Measurements from ENCODE around the gene FIGLA.

Gene FIGLA

DNA sequence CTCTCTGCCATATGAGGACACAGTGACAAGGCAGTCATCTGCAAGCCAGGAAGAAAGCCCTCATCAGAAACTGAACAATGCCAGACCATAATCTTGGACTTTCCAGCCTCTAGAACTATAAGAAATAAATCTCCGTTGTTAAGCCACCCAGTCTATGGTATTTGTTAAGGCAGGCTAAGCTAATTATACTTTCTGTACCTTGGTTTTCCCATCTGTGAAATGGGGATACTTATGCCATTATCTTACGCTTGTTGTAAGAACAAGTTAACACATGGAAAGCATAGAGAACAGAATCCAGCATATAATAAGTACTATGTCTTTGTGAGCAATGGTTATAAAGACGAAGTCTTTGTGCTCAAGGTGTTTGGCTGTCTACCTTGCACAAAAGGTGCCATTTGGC, 14.2 kb downstream of the FIGLA start:
- DNase-seq (ENCODE audit: extremely low read depth in 1 of 2, low read depth in 1 of 2) = no peak

DNA sequence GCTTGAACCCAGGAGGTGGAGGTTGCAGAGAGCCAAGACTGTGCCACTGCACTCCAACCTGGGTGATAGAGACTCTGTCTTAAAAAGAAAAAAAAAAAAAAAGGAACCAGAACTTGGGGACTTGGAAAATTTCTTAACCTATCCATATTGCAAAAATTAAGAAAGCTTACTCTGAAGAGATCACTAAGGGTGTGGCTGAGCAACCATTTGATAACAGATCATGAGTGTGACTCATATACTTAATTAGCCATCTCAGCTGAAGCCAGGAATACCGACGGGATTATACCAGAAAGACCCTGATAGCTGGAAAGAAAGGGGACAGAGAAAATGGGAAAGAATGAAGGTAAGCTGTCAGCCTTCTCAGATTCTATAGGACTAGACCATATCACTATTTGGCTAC, 15.3 kb downstream of the FIGLA start:
- no peak for DNase-seq (ENCODE audit: extremely low read depth in 1 of 2, low read depth in 1 of 2)

DNA sequence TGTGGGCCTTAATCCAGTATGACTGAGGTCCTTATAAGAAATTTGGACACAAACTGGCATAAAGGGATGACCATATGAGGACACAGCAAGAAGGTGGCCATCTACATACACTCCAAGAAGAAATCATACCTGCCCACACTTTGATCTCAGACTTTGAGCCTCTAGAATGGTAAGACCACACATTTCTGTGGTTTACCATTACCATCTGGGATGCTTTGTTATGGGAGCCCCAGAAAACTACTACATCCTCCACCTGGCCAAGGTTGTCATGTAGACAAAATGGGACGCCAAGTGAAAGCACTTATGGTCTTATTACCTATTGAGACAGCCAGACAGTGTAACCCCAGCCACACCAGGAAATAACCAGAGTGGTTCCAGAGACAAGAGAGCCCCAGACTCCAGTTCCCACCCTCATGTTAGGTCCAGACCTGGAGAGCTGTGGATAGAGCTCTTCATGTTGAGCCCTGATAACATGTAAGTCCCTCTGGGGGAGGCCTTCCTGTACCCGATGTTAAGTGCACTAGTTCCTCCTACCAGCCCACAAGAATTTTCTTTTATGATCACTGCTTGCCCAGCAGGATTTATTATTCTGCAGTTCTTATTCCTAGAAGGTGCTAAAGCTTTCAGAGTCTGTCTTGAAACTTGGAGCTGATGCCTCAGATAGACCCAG, 17.8 kb downstream of the FIGLA start:
- no peak for DNase-seq (ENCODE audit: extremely low read depth in 1 of 2, low read depth in 1 of 2)

DNA sequence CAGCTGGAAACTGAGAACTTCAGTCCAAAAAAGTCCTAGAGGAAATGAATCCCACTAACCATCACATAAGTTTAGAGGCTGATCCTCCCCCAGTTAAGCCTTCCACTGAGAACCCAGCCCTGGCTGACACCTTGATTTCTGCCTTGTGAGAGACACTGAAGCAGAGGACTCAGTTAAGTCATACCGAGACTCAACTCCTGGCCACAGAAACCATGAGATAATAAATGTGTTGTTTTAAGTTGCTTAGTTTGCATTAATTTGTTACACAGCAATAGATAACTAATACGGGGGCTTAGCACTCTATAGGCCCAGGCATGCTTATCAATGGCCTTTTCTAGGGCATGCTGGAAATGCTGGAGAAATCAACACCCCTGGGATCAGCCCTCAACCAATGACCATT, 19.0 kb downstream of the FIGLA start:
- DNase-seq (ENCODE audit: extremely low read depth in 1 of 2, low read depth in 1 of 2) = no peak

DNA sequence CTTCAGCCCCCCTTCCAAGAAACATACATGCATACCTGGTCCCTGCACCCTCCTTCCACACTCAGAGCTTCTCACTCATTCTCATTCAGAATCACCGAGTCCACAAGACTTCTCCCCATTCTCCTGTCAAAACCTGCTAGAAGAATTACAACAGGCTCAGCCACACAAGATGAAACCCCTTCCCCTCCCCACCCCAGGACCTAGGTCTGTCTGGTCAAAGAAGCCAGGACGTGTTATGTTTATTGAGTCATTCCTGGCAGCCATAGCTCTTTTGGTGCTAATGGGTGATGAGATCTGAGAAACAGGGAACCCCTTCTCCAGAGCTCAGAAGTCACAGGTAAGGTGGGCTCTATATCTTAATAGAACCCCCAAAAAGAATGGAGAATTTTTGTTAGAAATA, 21.0 kb downstream of the FIGLA start:
- no peak for DNase-seq (ENCODE audit: extremely low read depth in 1 of 2, low read depth in 1 of 2)

DNA sequence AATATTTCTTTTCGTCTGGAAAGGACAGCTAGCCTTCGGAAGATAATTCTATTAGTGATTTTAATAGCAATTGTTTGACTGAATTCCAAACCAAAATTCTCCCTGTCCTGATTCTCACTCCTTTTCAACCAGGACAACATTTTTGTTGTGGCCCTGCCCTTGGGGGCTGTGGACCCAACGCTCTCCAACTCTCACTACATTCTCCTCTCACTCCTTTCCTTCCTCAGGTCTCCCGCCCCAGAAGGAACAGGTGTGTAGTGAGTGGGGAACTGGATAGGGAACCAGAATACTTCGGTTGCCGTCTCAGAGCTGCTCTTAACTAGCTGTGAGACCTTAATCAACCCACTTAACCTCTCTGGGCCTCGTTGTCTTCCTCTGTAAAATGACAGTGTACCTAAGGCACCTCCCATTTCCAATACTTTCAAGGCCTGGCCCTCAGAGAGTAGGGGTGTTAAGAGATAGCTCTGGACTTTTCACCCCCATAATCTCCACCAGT, 21.8 kb downstream of the FIGLA start:
- DNase-seq (ENCODE audit: extremely low read depth in 1 of 2, low read depth in 1 of 2) = no peak

DNA sequence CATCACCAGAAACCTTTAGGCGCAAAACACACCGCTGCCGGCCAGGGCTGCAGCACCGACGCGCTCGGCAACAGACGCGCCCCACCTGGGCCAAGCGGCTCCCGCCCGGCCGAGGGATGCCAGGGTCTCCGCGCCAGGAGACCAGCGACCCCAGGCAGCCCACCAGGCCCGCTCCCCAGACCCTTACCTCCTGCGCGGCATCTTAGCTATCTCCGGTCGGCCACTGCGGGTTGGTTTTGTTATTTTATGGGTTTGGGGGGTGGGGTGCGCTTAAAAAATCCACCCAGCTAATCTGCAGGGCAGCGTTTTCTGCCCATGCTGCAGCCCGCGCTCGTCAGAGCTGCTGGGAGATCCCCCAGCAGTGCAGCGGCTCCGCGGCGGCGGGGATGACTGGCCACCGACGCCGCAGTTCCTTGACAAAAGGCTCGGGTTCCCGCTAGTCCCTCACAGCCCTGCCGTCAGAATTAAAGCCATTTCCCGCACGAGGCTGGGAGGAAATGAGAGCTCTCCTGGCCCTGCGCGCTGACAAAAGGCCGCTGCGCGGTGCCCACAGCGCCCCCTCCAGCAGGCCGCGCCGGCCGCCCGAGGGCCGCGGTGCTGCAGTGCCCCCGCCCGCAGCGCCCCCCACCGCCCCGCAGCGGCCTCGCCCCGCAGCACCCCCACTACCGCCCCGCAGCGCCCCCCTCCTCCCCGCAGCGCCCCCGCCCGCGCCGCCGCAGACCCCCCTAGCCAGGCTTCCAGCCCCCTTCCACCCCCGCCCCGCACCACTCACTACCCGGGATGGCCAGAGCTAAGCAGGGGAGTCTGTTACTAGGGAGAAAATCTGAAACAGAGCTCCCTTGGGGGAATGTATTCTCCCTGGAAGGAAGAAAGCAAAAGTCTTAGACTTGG, 22.5 kb downstream of the FIGLA start, which contains the start of gene ADD2:
TSS of gene ADD2 (minus strand) at position 502 of the 891 bp plus-strand sequence. CDS start 61,792 bp downstream, outside the sequence.
- DNase-seq (ENCODE audit: extremely low read depth in 1 of 2, low read depth in 1 of 2) = peak in 1 of 2 donors; percentile 43

DNA sequence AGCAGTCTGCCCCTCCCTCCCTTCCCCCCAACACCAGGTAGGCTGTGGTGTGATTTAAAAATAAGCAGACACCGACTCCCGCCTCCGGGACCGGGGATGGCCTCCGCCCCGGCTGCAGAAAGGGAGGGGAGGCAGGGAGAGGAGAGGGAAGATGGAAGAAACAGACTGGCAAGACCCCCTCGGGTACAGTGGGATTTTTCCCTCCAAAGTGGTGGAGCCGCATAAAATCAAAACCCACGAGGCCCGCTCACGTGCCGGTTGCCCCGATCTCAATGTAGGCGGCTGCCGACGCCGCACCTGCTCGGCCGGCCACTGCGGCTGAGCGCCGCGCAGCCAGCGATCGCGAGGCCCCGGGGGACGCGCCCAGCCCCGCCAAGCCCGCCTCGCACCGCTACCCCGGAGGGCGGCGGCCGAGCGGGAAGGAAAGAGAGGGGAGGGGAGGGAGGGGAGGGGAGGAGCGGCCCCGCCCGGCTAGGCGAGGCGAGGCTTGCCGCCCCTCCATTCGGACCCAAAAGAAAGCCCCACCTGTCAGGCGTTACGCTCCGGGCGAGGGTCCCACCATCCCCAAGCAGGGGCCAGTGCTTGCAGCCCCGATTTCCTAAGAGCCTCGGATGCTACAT, 23.3 kb downstream of the FIGLA start:
- DNase-seq (ENCODE audit: extremely low read depth in 1 of 2, low read depth in 1 of 2) = no peak

DNA sequence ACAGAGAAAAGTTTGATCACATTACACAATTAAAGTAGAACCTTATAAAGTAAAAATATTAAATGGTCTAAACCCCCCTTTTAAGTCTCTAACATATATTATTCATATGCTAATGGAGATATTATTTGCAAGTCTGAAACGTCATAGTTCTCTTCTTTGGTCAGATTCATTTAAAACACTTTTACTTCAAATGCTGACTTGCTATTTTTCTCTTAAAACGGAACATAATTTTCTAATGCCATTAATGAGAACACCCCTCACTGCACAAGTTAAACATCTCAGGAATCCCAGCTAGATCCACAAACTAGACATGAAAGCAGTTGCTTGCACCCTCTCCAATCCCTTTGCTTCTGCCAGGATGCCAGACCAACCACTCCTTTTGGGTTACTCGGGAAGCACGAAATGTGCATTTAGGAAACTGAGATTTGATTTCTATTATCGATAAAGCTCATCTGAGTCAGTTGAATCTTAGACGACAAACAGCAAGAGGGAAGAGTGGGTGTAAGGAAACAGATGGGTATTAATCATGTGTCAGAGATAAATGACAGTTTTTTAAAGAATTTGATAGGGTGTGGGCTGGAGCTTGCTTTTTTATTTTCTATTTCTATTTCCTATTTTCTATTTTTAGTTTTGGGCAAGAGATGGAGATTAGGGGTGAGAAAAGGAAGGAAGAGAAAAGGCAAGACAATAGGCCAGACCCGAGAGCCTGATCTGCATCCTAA, 23.9 kb downstream of the FIGLA start:
- DNase-seq (ENCODE audit: extremely low read depth in 1 of 2, low read depth in 1 of 2) = no peak

DNA sequence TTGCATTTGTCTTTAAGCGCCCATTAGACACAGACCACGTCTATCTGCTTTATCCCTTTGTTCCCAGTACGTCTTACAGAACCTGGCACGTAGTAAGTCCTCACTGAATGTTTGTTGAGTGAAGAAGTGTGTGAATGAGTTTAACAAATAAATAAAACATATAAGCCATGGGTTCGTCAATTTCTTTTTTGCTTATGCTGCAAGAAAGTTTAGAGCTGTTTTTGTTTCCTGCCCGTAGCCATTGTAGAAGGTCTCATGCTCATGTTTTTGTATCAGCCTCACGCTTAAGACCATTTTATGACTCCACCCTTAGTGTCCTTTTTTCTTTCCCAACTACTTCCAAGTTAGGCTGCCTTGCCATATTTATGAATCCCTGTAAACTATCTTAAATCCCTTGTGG, 24.9 kb downstream of the FIGLA start:
- no peak for DNase-seq (ENCODE audit: extremely low read depth in 1 of 2, low read depth in 1 of 2)

DNA sequence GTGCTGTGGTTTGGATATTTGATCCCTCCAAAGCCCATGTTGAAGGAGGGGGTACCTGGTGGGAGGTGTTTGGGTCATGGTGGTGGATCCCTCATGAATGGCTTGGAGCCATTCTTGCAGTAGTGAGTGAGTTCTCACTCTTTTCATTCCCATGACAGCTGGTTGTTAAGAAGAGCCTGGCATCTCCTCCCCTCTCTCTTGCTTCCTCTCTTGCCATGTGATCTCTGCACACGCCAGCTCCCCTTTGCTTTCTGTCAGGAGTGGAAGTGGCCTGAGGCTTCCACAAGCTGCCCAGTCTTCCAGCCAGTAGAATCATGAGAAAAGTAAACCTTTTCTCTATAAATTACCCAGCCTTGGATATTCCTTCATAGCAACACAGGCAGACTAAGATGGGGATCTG, 31.0 kb downstream of the FIGLA start:
- DNase-seq (ENCODE audit: extremely low read depth in 1 of 2, low read depth in 1 of 2) = no peak

DNA sequence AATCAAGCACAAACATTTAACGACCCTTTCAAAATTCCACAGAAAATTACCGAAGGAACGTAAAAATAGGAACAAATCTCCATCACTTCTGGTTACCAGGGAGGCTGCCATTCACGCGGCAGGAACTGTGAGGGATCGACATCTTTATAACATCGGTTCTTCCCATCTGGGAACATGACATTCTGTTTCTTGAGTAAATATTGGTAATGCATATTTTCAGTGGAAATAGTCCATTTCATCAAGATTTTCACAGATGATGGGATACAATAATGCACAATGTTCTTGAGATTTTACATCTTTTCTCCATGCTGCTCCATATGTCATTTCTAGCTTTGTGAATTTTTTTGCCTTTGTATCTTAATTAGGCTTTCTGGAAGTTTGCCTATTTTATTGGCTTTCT, 32.5 kb downstream of the FIGLA start:
- no peak for DNase-seq (ENCODE audit: extremely low read depth in 1 of 2, low read depth in 1 of 2)

DNA sequence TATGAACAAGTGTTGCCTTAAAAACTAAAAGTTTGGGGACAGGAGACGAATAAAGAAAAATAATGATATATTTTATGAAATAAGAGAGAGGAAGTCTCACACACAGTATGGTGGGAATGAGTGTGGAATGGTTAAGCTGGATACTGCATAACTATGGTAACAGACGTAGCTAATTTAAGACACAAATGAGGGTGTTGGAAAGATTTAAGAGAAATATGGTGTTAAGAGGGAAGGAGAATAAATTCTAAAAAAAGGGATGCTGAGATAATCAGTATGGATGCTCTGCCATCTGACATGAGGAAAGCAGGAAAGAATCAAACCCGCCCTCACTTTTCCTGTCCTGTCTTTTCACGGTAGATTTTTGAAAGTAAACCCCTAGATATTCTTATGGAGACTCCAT, 33.1 kb downstream of the FIGLA start:
- no peak for DNase-seq (ENCODE audit: extremely low read depth in 1 of 2, low read depth in 1 of 2)

DNA sequence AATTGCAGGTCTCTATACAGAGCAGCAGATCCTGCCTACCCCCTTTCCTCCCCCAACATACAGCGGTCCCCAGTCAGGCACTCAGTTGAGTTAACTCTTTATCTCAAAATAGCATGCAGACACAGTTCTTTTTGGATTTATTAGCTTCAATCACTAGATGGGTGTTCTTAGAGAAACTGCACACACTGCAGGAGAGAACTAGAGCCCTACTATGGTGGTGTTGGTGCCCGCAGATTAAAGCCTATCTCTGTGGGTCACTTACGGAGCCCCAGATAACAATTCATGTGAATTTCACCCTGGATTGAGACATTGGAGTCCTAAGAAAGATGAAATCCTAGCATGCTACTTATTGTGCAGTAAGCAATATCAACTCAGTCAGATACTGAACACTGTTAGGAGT, 34.3 kb downstream of the FIGLA start:
- no peak for DNase-seq (ENCODE audit: extremely low read depth in 1 of 2, low read depth in 1 of 2)

DNA sequence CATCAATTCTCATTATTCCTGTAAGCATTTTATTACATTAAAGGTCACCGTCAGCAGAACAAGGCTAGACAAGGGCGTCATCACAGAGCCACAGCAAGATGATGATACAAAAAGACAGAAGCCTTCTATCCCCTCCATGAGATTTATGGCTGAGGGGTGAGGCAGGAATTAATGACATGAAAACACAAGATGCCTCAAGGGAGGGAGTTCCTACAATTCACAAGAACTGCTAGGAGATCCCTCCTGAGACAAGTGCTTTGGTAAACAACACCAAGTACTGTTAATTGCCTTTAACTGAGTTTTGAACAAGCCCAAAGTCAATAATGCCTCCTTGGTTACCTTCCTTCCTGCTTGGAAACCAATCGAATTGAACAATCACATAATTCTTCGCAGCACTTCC, 36.5 kb downstream of the FIGLA start:
- no peak for DNase-seq (ENCODE audit: extremely low read depth in 1 of 2, low read depth in 1 of 2)

DNA sequence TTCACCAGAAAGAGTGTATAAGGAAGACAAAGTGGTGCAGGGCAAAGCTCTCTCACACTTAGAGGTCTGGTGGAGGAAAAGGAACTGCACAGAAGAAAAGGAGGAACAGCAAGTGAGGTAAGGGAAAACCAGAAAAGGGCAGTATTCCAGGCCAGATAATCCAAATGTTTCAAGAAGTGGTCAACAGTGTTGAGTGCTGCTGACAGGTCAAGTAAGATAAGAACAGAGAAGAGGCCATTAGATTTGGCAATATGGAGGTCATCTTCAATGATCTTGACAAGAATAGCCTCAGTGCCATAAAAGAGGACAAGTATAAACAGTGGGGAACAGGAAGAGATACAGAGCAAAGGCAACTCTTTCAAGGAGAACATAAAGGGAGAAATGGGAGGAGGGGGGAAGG, 37.4 kb downstream of the FIGLA start:
- no peak for DNase-seq (ENCODE audit: extremely low read depth in 1 of 2, low read depth in 1 of 2)

DNA sequence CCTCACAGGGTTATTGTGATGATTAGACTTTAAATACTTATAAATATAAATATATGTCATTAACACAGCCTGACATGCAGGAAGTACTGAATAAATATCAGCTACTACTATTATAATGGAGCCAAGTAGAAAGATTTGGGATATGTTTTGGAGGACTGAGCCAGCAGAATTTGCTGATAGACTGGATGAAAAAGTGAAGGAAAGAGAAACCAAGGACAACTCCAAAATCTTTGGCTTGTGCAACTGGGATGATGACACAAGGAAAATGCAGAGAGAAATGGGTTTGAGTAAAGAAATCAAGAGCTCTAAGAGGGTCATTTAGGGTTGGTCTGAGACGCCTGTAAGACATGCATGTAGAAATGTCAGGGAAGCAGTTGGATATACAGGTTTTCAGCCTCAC, 38.0 kb downstream of the FIGLA start:
- DNase-seq (ENCODE audit: extremely low read depth in 1 of 2, low read depth in 1 of 2) = no peak

DNA sequence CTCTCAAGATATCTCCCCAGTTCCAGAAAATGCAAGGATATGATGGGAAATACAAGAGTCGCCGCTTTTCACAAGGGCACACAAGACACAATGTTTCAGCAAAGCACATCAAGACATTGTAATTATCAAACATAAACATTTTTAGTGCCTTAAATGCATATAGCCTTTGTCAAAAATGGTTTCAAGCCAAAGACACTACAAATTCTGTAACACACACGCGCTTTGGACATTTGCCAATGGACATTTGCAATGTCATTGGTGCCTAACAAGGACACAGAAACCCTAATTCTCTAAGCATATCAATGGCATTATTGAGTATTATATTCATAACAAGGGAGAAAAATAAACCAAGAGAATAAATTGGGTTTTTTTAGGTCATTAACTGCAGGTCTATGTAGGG, 38.6 kb downstream of the FIGLA start:
- DNase-seq (ENCODE audit: extremely low read depth in 1 of 2, low read depth in 1 of 2) = no peak

DNA sequence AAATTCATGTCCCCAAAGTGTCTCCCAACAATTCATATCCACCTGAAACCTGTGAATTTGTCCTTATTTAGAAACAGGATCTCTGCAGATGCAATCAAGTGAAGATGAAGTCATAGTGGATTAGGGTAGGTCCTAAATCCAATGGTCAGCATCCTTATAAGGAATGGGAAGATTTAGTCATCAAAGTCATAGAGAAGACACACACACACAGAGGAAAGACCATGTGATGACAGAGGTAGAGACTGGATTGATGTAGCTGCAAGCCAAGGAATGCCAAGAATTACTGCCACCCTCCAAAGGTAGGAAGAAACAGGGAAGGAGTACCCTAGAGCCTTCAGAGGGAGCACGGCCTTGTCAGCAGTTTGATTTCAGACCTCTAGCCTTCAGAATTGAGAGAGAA, 40.1 kb downstream of the FIGLA start:
- DNase-seq (ENCODE audit: extremely low read depth in 1 of 2, low read depth in 1 of 2) = no peak

DNA sequence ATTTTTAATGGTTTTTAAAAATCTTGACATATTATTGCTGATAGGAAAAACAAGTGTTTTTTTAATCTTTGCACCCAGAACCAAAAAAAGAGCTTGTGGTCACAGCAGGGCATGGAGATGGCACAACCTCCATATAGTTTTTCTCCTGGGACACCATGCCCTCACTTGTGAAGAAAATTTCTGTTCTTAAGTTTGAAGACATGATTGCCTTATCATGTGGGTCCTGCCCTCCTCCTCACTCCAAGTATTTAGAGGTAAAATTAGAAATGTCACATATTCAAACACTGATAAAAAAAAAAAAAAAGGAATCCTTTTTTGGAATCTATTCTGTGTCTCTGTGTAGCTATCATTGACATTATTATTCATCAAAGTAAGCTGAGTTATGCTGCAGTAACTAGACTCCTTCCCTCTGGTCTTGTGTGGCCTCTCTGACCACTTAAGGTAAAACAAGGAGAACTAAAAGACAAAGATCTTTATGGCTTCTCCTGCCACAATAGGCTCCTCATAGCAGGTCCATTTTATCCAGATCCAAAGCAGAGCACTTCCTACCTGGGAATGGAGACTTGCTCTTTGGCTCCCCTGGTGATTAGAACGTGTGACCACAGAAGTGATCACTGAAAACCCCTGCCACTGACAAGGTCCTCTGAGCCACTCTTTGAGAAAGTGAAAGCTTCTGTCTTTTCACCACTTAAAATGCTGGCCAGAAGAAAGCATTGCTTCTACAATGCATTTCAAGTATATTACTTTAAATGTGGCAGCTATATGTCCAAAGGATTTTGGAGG, 42.2 kb downstream of the FIGLA start:
- no peak for DNase-seq (ENCODE audit: extremely low read depth in 1 of 2, low read depth in 1 of 2)
